NCI-H128 (cell line): ENCODE measurements around the gene PTPRR.
A peak's percentile ranks its signal among the peaks of the same experiment; 100 is the strongest.

Experiments
- DNase-seq: peaks from one replicate; lab custom pipeline; 2025; ENCODE audit not compliant: unreplicated experiment; lab: John Stamatoyannopoulos, UW

The PTPRR gene

GRCh38 chr12:70615174-70615866 is 305.2 kb downstream of the PTPRR start:
- DNase-seq = no peak

GRCh38 chr12:70609739-70610491 is 310.6 kb downstream of the PTPRR start:
- no peak for DNase-seq

- no peak for DNase-seq
Observed at GRCh38 chr12:70609203-70609602, 311.3 kb downstream of the PTPRR start.

- DNase-seq = no peak
Observed at GRCh38 chr12:70608184-70608583, 312.4 kb downstream of the PTPRR start.

- DNase-seq = no peak
Observed at GRCh38 chr12:70607107-70607506, 313.4 kb downstream of the PTPRR start.

- no peak for DNase-seq
Observed at GRCh38 chr12:70605976-70606375, 314.6 kb downstream of the PTPRR start.

- no peak for DNase-seq
Observed at GRCh38 chr12:70604662-70605061, 315.9 kb downstream of the PTPRR start.

GRCh38 chr12:70603044-70603443 is 317.5 kb downstream of the PTPRR start:
- no peak for DNase-seq

- no peak for DNase-seq
Observed at GRCh38 chr12:70598467-70599193, 321.9 kb downstream of the PTPRR start.

- DNase-seq = no peak
Observed at GRCh38 chr12:70592664-70593063, 327.9 kb downstream of the PTPRR start.

- DNase-seq = no peak
Observed at GRCh38 chr12:70590549-70591226, 329.9 kb downstream of the PTPRR start.

GRCh38 chr12:70590051-70590450 is 330.5 kb downstream of the PTPRR start:
- DNase-seq = peak; percentile 12
